ENCODE data around the gene MAN2B2. TPM values are rescaled to one million over a fixed set of nuclear protein-coding genes. Genes with fewer than 3 reads are reported as not detected.

Gene MAN2B2
- total RNA-seq, 4 donors from 2014 or later = 26.6 to 55.5 (median 31.7) TPM

- TF ChIP-seq, protein P1, sequence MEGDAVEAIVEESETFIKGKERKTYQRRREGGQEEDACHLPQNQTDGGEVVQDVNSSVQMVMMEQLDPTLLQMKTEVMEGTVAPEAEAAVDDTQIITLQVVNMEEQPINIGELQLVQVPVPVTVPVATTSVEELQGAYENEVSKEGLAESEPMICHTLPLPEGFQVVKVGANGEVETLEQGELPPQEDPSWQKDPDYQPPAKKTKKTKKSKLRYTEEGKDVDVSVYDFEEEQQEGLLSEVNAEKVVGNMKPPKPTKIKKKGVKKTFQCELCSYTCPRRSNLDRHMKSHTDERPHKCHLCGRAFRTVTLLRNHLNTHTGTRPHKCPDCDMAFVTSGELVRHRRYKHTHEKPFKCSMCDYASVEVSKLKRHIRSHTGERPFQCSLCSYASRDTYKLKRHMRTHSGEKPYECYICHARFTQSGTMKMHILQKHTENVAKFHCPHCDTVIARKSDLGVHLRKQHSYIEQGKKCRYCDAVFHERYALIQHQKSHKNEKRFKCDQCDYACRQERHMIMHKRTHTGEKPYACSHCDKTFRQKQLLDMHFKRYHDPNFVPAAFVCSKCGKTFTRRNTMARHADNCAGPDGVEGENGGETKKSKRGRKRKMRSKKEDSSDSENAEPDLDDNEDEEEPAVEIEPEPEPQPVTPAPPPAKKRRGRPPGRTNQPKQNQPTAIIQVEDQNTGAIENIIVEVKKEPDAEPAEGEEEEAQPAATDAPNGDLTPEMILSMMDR (IDR thresholded peaks at IDR 0.05; ENCODE audit: low read depth) = no peak
These were observed 30.1 kb downstream of the MAN2B2 start for GRCh38 chr4:6605114-6605513.

DNA sequence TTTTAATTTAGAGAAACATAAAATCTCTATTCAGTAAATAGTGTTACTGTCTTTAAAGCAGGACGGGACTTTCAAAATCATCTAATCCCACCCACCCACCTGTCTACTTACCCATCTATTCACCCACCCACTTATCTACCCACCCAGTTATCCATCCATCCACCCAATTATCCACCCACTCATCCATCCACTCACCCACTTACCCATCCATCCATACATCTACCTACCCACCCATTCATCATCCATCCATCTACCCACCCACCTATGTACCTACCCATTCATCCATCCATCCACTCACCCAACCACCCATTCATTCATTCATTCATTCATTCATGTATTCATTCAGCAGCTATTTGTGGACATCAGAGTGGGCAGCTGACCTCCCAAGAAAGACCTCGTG, 30.6 kb downstream of the MAN2B2 start:
- TF ChIP-seq, protein P1 (IDR thresholded peaks at IDR 0.05; ENCODE audit: low read depth) = no peak

- TF ChIP-seq, protein P1 (IDR thresholded peaks at IDR 0.05; ENCODE audit: low read depth) = no peak
These were observed 31.7 kb downstream of the MAN2B2 start for GRCh38 chr4:6606465-6607235.

DNA sequence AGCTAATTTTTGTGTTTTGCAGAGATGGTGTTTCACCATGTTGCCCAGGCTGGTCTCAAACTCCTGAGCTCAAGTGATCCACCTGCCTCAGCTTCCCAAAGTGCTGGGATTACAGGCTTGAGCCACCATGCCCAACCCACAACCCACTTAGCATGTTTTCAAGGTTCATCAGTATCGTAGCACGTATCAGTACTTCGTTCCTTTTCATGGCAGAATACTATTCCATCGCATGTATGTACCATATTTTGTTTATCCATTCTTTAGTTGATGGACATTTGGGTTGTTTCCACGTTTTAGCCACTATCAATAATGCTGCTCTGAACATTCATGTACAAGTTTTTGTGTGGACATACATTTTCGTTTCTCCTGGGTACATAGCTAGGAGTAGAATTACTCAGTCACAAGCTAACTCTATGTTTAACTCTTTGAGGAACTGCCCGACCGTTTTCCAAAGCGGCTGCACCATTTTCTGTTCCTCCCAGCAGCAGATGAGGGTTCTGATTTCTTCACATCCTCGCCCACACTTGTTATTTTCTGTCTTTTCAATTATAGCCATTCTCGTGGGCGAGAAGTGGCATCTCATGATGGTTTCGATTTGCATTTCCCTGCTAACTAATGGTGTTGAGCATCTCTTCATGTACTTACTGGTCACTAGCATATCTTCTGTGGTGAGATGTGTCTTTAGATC, 32.5 kb downstream of the MAN2B2 start:
- TF ChIP-seq, protein P1 (IDR thresholded peaks at IDR 0.05; ENCODE audit: low read depth) = no peak

DNA sequence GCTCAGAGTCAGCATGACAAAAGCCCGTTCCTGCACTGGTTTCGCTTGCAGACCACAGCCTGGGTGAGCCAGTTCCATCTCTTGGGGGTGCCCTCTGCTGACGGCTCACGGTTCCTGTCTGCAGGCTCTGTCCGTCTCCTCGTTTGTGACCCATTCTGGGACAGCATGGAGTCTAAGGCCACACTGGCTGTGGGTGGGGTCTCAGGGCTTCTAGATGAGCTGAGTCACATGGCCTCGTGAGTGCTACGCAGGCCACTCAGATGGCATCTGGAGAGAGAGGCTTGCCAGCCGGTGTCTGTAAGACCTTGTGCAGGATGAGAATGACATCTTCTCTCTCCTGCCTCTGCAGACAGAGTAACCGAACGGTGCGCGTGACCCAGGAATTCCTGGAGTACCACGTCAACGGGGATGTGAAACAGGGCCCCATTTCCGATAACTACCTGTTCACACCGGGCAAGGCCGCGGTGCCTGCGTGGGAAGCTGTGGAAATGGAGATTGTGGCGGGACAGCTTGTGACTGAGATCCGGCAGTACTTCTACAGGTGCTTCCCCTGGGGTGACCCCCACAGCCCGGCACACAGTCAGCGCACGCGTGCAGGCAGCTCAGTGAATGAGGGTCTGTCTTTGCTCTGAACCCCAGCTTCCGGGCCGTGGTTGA, 33.9 kb downstream of the MAN2B2 start:
- TF ChIP-seq, protein P1 (IDR thresholded peaks at IDR 0.05; ENCODE audit: low read depth) = no peak

DNA sequence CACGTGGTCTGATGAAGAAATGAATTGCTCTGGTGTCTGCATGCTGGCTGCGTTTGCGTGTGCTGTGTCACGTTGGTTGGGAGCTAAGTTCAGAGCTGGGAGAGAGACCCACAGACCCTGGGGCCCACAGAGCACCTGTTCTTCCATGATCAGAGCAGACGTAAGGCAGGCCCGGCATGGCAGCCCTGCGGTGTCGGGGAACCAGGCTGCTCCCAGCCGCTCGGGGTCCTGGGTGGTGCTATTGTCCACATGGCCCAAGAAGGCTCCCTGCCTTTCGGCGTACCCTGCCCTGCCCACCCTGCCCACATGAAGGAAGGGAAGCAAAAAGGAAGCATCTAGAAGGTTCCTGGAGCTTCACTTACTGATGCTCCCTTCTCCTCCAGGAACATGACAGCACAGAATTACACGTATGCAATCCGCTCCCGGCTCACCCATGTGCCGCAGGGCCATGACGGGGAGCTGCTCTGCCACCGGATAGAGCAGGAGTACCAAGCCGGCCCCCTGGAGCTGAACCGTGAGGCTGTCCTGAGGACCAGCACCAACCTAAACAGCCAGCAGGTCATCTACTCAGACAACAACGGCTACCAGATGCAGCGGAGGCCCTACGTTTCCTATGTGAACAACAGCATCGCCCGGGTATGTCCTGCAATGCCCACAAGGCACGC, 34.6 kb downstream of the MAN2B2 start:
- TF ChIP-seq, protein P1 (IDR thresholded peaks at IDR 0.05; ENCODE audit: low read depth) = no peak
